ENCODE data around the gene LRP5.

Gene LRP5

DNA sequence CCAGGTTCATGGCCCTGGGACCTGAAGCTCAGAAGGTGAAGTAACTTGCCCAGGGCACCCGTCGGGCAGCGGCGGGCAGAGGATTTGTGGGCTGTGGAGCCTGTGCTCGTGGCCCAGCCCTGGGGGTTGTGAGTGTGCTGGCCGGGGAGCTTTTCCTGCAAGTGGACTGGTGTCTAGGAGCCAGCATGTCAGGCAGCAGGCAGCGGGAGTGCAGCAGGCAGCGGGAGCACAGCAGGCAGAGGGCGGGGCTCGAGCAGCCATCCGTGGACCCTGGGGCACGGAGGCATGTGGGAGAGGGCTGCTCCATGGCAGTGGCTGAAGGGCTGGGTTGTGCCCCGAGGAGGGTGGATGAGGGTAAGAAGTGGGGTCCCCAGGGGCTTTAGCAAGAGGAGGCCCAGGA is 75.4 kb downstream of the LRP5 start:
- Histone ChIP-seq H3K79me2 (peaks cover 7% of the 10 kb centered on the region), H3K4me1 (no peaks in the 10 kb centered on the region), H3K36me3 (ENCODE audit: control insufficient read depth, insufficient read depth, low read length) (no peaks in the 10 kb centered on the region)

DNA sequence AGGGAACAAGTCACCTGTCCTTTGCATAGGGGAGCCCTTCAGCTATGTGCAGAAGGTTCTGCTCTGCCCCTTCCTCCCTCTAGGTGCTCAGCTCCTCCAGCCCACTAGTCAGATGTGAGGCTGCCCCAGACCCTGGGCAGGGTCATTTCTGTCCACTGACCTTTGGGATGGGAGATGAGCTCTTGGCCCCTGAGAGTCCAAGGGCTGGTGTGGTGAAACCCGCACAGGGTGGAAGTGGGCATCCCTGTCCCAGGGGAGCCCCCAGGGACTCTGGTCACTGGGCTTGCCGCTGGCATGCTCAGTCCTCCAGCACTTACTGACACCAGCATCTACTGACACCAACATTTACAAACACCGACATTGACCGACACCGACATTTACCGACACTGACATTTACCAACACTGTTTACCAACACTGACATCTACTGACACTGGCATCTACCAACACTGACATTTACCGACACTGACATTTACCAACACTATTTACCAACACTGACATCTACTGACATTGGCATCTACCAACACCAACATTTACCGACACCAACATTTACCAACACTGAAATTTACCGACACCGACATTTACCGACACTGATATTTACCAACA is 76.3 kb downstream of the LRP5 start:
- Histone ChIP-seq H2AFZ (no peak overlapping the region), H3K36me3 (ENCODE audit: control insufficient read depth, insufficient read depth, low read length) (no peaks in the 10 kb centered on the region), H3K4me3 (ENCODE audit: low read depth, low read length) (no peak overlapping the region), H3K27me3 (ENCODE audit: control insufficient read depth, insufficient read depth, low read length) (no peaks in the 10 kb centered on the region), H3K9ac (no peak overlapping the region), H3K4me1 (no peaks in the 10 kb centered on the region), H3K4me2 (ENCODE audit: low read length) (no peak overlapping the region), H3K27ac (no peak overlapping the region), H3K9me3 (ENCODE audit: control insufficient read depth, low read length) (no peaks in the 10 kb centered on the region), H3K79me2 (peaks cover 7% of the 10 kb centered on the region)
- TF ChIP-seq, protein P1, sequence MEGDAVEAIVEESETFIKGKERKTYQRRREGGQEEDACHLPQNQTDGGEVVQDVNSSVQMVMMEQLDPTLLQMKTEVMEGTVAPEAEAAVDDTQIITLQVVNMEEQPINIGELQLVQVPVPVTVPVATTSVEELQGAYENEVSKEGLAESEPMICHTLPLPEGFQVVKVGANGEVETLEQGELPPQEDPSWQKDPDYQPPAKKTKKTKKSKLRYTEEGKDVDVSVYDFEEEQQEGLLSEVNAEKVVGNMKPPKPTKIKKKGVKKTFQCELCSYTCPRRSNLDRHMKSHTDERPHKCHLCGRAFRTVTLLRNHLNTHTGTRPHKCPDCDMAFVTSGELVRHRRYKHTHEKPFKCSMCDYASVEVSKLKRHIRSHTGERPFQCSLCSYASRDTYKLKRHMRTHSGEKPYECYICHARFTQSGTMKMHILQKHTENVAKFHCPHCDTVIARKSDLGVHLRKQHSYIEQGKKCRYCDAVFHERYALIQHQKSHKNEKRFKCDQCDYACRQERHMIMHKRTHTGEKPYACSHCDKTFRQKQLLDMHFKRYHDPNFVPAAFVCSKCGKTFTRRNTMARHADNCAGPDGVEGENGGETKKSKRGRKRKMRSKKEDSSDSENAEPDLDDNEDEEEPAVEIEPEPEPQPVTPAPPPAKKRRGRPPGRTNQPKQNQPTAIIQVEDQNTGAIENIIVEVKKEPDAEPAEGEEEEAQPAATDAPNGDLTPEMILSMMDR (IDR thresholded peaks at IDR 0.05) = no peak

More for the DNA sequence above, 75.4 kb downstream of the LRP5 start:
- Histone ChIP-seq H2AFZ (no peak overlapping the region), H3K27me3 (ENCODE audit: control insufficient read depth, insufficient read depth, low read length) (no peaks in the 10 kb centered on the region), H3K4me3 (ENCODE audit: low read depth, low read length) (no peak overlapping the region), H3K9ac (no peak overlapping the region), H3K9me3 (ENCODE audit: control insufficient read depth, low read length) (no peaks in the 10 kb centered on the region), H3K4me2 (ENCODE audit: low read length) (no peak overlapping the region), H3K27ac (no peak overlapping the region)
- TF ChIP-seq, protein P1 (IDR thresholded peaks at IDR 0.05) = no peak

DNA sequence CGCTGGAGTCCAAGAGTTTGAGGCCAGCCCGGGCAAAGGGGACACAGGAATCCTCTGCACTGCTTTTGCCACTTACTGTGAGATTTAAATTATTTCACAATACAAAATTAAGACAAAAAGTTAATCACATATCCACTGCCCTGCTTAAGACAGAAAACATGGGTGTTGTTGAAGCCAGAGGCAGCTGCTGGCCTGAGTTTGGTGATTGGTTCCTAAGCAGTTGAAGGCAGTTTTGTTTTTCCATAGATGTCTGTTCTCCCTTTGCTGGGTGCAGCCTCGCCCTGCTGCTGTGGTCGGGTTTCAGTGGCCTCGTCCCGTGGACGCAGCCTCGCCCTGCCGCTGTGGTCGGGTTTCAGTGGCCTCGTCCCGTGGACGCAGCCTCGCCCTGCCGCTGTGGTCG is 77.9 kb downstream of the LRP5 start:
- Histone ChIP-seq H3K4me2 (ENCODE audit: low read length) (no peak overlapping the region), H3K27me3 (ENCODE audit: control insufficient read depth, insufficient read depth, low read length) (no peaks in the 10 kb centered on the region), H3K4me1 (no peaks in the 10 kb centered on the region), H3K79me2 (peaks cover 3% of the 10 kb centered on the region), H3K36me3 (ENCODE audit: control insufficient read depth, insufficient read depth, low read length) (no peaks in the 10 kb centered on the region), H3K9ac (no peak overlapping the region), H2AFZ (no peak overlapping the region), H3K4me3 (ENCODE audit: low read depth, low read length) (no peak overlapping the region), H3K27ac (no peak overlapping the region), H3K9me3 (ENCODE audit: control insufficient read depth, low read length) (no peaks in the 10 kb centered on the region)
- TF ChIP-seq, protein P1 (IDR thresholded peaks at IDR 0.05) = no peak

DNA sequence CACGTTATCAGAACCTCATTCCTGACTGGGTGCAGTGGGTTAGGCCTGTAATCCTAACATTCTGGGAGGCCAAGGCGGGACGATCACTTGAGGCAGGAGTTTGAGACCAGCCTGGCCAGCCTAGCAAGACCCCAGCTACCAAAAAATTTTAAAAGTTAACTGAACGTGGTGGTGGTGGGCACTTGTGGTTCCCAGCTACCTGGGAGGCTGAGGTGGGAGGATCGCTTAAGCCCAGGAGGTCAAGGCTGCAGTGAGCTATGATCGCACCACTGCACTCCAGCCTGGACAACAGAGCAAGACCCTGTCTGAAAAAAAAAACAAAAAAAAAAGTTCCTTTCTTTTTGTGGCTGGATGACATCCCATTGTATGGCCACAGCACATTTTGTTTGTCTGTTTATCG is 80.4 kb downstream of the LRP5 start:
- Histone ChIP-seq H3K4me2 (ENCODE audit: low read length) (no peak overlapping the region), H3K4me3 (ENCODE audit: low read depth, low read length) (no peak overlapping the region), H3K27ac (no peak overlapping the region), H3K27me3 (ENCODE audit: control insufficient read depth, insufficient read depth, low read length) (no peaks in the 10 kb centered on the region), H3K4me1 (no peaks in the 10 kb centered on the region), H2AFZ (no peak overlapping the region), H3K9me3 (ENCODE audit: control insufficient read depth, low read length) (no peaks in the 10 kb centered on the region), H3K9ac (no peak overlapping the region), H3K79me2 (no peaks in the 10 kb centered on the region), H3K36me3 (ENCODE audit: control insufficient read depth, insufficient read depth, low read length) (no peaks in the 10 kb centered on the region)
- TF ChIP-seq, protein P1 (IDR thresholded peaks at IDR 0.05) = no peak

DNA sequence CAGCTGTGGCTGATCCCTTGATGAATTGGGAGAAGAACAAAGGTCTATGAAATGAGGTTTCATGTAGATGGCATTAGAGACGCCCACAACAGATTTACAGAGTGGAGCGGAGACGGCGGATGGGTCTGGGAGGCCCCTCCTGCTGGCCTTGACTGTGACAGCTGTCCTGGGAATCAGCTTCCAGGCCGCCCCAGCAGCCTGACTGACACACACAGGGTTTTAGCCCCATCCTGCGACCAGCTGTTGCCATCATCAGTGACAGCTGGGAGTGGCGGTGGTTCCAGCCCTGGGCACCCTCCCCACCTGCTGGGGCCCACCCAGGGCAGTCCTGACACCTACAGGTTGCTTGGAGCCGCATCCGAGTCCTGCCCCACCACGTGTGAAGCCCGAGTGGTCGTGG is 84.1 kb downstream of the LRP5 start:
- Histone ChIP-seq H3K9me3 (ENCODE audit: control insufficient read depth, low read length) (no peaks in the 10 kb centered on the region), H2AFZ (no peak overlapping the region), H3K4me3 (ENCODE audit: low read depth, low read length) (no peak overlapping the region), H3K36me3 (ENCODE audit: control insufficient read depth, insufficient read depth, low read length) (no peaks in the 10 kb centered on the region), H3K27me3 (ENCODE audit: control insufficient read depth, insufficient read depth, low read length) (no peaks in the 10 kb centered on the region), H3K9ac (no peak overlapping the region), H3K79me2 (no peaks in the 10 kb centered on the region), H3K4me1 (peaks cover 4% of the 10 kb centered on the region), H3K27ac (no peak overlapping the region), H3K4me2 (ENCODE audit: low read length) (no peak overlapping the region)
- TF ChIP-seq, protein P1 (IDR thresholded peaks at IDR 0.05) = no peak
